HG03432 (cell line): ENCODE data around the gene YKT6.
"Not testable (repeated sequence)": the region's sequence is repeated elsewhere in the genome, so short reads cannot be mapped to it uniquely, and the experiment has no call there.

Experiments
- ATAC-seq: cut with Tn5 transposase; IDR thresholded peaks from one replicate; pipeline ENCODE4 v1.9.1; 2021; ENCODE audit warnings: mild to moderate bottlenecking, moderate library complexity; ENCODE audit not compliant: unreplicated experiment

YKT6 gene

GRCh38 chr7:44172352-44172751 lies 28.4 kb upstream of the YKT6 start:
- no peak for ATAC-seq

GRCh38 chr7:44172803-44173424 lies 27.9 kb upstream of the YKT6 start:
- no peak for ATAC-seq

GRCh38 chr7:44173911-44174693 lies 26.7 kb upstream of the YKT6 start:
- no peak for ATAC-seq

- ATAC-seq: not testable (repeated sequence)
These were observed 26.2 kb upstream of the YKT6 start for GRCh38 chr7:44174694-44174948.

GRCh38 chr7:44175730-44176129 lies 25.0 kb upstream of the YKT6 start:
- ATAC-seq: no peak

GRCh38 chr7:44176486-44176885 lies 24.3 kb upstream of the YKT6 start:
- no peak for ATAC-seq

GRCh38 chr7:44177570-44178131 lies 23.1 kb upstream of the YKT6 start:
- no peak for ATAC-seq

- no peak for ATAC-seq
These were observed 20.1 kb upstream of the YKT6 start for GRCh38 chr7:44180631-44181030.

- no peak for ATAC-seq
These were observed 18.0 kb upstream of the YKT6 start for GRCh38 chr7:44182827-44183226.

- no peak for ATAC-seq
These were observed 17.4 kb upstream of the YKT6 start for GRCh38 chr7:44183386-44183785.

GRCh38 chr7:44184206-44184872 lies 16.4 kb upstream of the YKT6 start:
- no peak for ATAC-seq

- no peak for ATAC-seq
These were observed 15.8 kb upstream of the YKT6 start for GRCh38 chr7:44184873-44185446.

- ATAC-seq: no peak
These were observed 15.0 kb upstream of the YKT6 start for GRCh38 chr7:44185729-44186128.

GRCh38 chr7:44186736-44187135 lies 14.0 kb upstream of the YKT6 start:
- ATAC-seq: no peak

- no peak for ATAC-seq
These were observed 13.0 kb upstream of the YKT6 start for GRCh38 chr7:44187636-44188416.

GRCh38 chr7:44188480-44189225 lies 12.1 kb upstream of the YKT6 start:
- no peak for ATAC-seq

GRCh38 chr7:44189286-44189992 lies 11.3 kb upstream of the YKT6 start, which contains the start of gene GCK:
Gene GCK (minus strand): TSS chr7:44189439. CDS start chr7:44188953, 486 bp downstream.
- no peak for ATAC-seq

- ATAC-seq: no peak
These were observed 10.5 kb upstream of the YKT6 start for GRCh38 chr7:44189993-44190872.
